ENCODE results near the gene ATXN7L1. TPM values are rescaled to one million over a fixed set of nuclear protein-coding genes. Genes with fewer than 3 reads are reported as not detected.

ATXN7L1 gene
- total RNA-seq, 1 experiment from 2014 or later, result 14.6 TPM

GRCh38 chr7:105800849-105801534, 75.4 kb downstream of the ATXN7L1 start:
- BruUV-seq (replicated peaks), result no TSS peak
- CTCF ChIA-PET, result no interaction called here
- POLR2A ChIA-PET (ENCODE audit: unreplicated experiment), result no interaction called here
- no peaks in the 10 kb centered on the region for H3K9me3 ChIP-seq (ENCODE audit: insufficient read depth, low read depth)
- no peaks in the 10 kb centered on the region for H3K36me3 ChIP-seq (ENCODE audit: low read depth)
- H3F3A ChIP-seq (ENCODE audit: insufficient read depth, low read depth), result no peaks in the 10 kb centered on the region
- DNase-seq, result no peak
- H3K27ac ChIP-seq, result no peak overlapping the region
- intact Hi-C loops (cut with micrococcal nuclease; ENCODE audit: unreplicated experiment), result no loop called here
- no peaks in the 10 kb centered on the region for H3K27me3 ChIP-seq (ENCODE audit: insufficient read depth, low read depth)
- TF ChIP-seq EZH2 (IDR thresholded peaks at IDR 0.05; ENCODE audit: low read depth) (no peak), CTCF (conservative IDR thresholded peaks at IDR 0.05) (no peak)
- peaks cover 8% of the 10 kb centered on the region; the same call in 1 of the 2 replicates for H3K4me1 ChIP-seq (replicated peaks; ENCODE audit: insufficient read depth)
- H3K79me2 ChIP-seq (ENCODE audit: low read depth), result no peaks in the 10 kb centered on the region
- no peak overlapping the region for H2AFZ ChIP-seq
- H3K4me3 ChIP-seq, result no peak overlapping the region
- H4K20me1 ChIP-seq (ENCODE audit: insufficient read depth), result no peaks in the 10 kb centered on the region
- H3K4me2 ChIP-seq, result no peak overlapping the region
- H3K9me2 ChIP-seq (ENCODE audit: insufficient read depth), result no peaks in the 10 kb centered on the region

DNA sequence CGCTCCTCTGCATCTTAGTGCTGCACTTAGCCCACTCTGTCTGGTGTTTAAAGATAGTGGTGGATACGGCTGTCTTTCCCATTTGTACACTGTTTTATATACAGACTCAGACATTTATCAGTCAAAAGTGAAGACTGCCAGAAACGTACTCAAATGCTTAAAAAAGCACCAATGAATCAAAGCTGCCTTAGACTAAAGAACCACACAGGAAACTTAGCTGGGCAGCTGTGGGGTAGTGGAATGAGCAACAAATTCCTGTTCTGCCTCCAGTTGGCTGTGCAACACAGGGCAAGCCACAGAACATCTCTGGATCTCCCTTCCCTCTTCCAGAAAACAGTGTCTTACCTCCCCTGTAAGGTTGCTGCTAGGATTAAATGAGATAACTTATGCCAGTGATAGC, 76.0 kb downstream of the ATXN7L1 start:
- peaks cover 1% of the 10 kb centered on the region; the same call in 1 of the 2 replicates for H3F3A ChIP-seq (ENCODE audit: insufficient read depth, low read depth)
- no peaks in the 10 kb centered on the region for H3K9me2 ChIP-seq (ENCODE audit: insufficient read depth)
- no peaks in the 10 kb centered on the region for H3K9me3 ChIP-seq (ENCODE audit: insufficient read depth, low read depth)
- H3K4me2 ChIP-seq, result no peak overlapping the region
- no peak overlapping the region for H2AFZ ChIP-seq
- no peaks in the 10 kb centered on the region for H4K20me1 ChIP-seq (ENCODE audit: insufficient read depth)
- DNase-seq, result no peak
- H3K27me3 ChIP-seq (ENCODE audit: insufficient read depth, low read depth), result no peaks in the 10 kb centered on the region
- BruUV-seq (replicated peaks), result no TSS peak
- CTCF ChIA-PET, result no interaction called here
- no peak overlapping the region for H3K4me3 ChIP-seq
- no peak overlapping the region for H3K27ac ChIP-seq
- H3K79me2 ChIP-seq (ENCODE audit: low read depth), result no peaks in the 10 kb centered on the region
- POLR2A ChIA-PET (ENCODE audit: unreplicated experiment), result no interaction called here
- intact Hi-C loops (cut with micrococcal nuclease; ENCODE audit: unreplicated experiment), result no loop called here
- no peaks in the 10 kb centered on the region for H3K36me3 ChIP-seq (ENCODE audit: low read depth)
- no peak for TF ChIP-seq CTCF (conservative IDR thresholded peaks at IDR 0.05)
- TF ChIP-seq EZH2 (IDR thresholded peaks at IDR 0.05; ENCODE audit: low read depth), result no peak
- H3K4me1 ChIP-seq (replicated peaks; ENCODE audit: insufficient read depth), result peaks cover 11% of the 10 kb centered on the region

DNA sequence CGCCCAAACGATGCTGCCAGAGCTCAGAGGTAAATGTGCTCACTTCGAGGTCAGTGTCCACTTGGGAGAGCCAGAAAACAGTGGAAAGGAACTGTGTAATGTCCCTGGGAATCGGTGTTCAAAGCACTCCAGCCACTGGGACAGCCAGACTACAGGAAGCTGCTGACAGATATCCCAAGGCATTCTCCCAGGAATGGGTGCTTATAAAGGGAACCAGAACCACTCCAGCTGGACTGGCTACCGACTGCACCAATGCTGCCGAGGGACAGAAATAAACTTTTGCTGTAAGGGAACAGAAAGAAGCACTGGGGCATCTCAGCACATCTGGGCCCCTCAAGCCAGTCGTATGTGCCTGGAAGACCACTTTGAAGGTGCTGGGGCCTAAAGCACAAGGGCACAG, 76.7 kb downstream of the ATXN7L1 start:
- ChIA-PET CTCF (no interaction called here), POLR2A (ENCODE audit: unreplicated experiment) (no interaction called here)
- Histone ChIP-seq H3K4me1 (replicated peaks; ENCODE audit: insufficient read depth) (peaks cover 19% of the 10 kb centered on the region), H4K20me1 (ENCODE audit: insufficient read depth) (no peaks in the 10 kb centered on the region), H3K27me3 (ENCODE audit: insufficient read depth, low read depth) (no peaks in the 10 kb centered on the region), H3K4me2 (no peak overlapping the region), H2AFZ (no peak overlapping the region), H3K9me3 (ENCODE audit: insufficient read depth, low read depth) (no peaks in the 10 kb centered on the region), H3F3A (ENCODE audit: insufficient read depth, low read depth) (peaks cover 8% of the 10 kb centered on the region; the same call in 1 of the 2 replicates), H3K27ac (no peak overlapping the region), H3K9me2 (ENCODE audit: insufficient read depth) (no peaks in the 10 kb centered on the region), H3K36me3 (ENCODE audit: low read depth) (no peaks in the 10 kb centered on the region), H3K4me3 (no peak overlapping the region), H3K79me2 (ENCODE audit: low read depth) (no peaks in the 10 kb centered on the region)
- no TSS peak for BruUV-seq (replicated peaks)
- TF ChIP-seq CTCF (conservative IDR thresholded peaks at IDR 0.05) (no peak), EZH2 (IDR thresholded peaks at IDR 0.05; ENCODE audit: low read depth) (no peak)
- intact Hi-C loops (cut with micrococcal nuclease; ENCODE audit: unreplicated experiment), result no loop called here
- DNase-seq, result no peak
